ENCODE data around the gene INSL4.

- TF ChIP-seq EZH2 (IDR thresholded peaks at IDR 0.05; ENCODE audit: insufficient read depth, poor library complexity, severe bottlenecking) (no peak), EZH2phosphoT487 (IDR thresholded peaks at IDR 0.05; ENCODE audit: insufficient read depth, low read depth) (no peak)
Measured at GRCh38 chr9:5191985-5192384, 39.2 kb upstream of the INSL4 start.

Data from GM23248 (cell line).